Endothelial cell (in vitro differentiated cells): ENCODE results near the gene SCN1A. TPM values are rescaled to one million over a fixed set of nuclear protein-coding genes. Genes with fewer than 3 reads are reported as not detected.
"Not testable (repeated sequence)": the region's sequence is repeated elsewhere in the genome, so short reads cannot be mapped to it uniquely, and the experiment has no call there.

Source experiments
- DNase-seq: peaks from one replicate; pipeline ENCODE4 v3.0.0; 2021; ENCODE audit warnings: low spot score
- H3K27ac Mint-ChIP-seq: one replicate; pipeline ENCODE4 v1.8.0; 2021; ENCODE audit warnings: mixed read lengths, inconsistent platforms; ENCODE audit not compliant: unreplicated experiment
- H3K27me3 Mint-ChIP-seq: one replicate; pipeline ENCODE4 v1.8.0; 2021; ENCODE audit warnings: mild to moderate bottlenecking, moderate library complexity, mixed read lengths, inconsistent platforms; ENCODE audit not compliant: unreplicated experiment
- H3K36me3 Mint-ChIP-seq: one replicate; pipeline ENCODE4 v1.8.0; 2021; ENCODE audit warnings: mild to moderate bottlenecking, low read depth, mixed read lengths, inconsistent platforms; ENCODE audit not compliant: unreplicated experiment
- H3K4me1 Mint-ChIP-seq: one replicate; pipeline ENCODE4 v1.8.0; 2021; ENCODE audit warnings: mild to moderate bottlenecking, mixed read lengths, inconsistent platforms; ENCODE audit not compliant: unreplicated experiment
- H3K4me3 Mint-ChIP-seq: one replicate; pipeline ENCODE4 v1.8.0; 2021; ENCODE audit warnings: mild to moderate bottlenecking, mixed read lengths, inconsistent platforms; ENCODE audit not compliant: unreplicated experiment
- H3K9me3 Mint-ChIP-seq: one replicate; pipeline ENCODE4 v1.8.0; 2021; ENCODE audit warnings: mixed read lengths, inconsistent platforms; ENCODE audit not compliant: unreplicated experiment
- total RNA-seq: library from RNA; stranded (reverse); fragmentation: NEBNext Ultra II Directional; extraction: Animal tissue kit (Norgen Biotek cat#: 25700); gene quantifications from one replicate; pipeline ENCODE4 v1.2.1, GENCODE V29; 2021; ENCODE audit not compliant: unreplicated experiment
- TF ChIP-seq, protein P1 (sequence below): fragments of 200-600 bp; sonication (generic); IDR thresholded peaks from one replicate; pipeline ENCODE4 v1.5.0; 2021; ENCODE audit warnings: antibody characterized with exemption; ENCODE audit not compliant: unreplicated experiment

Gene SCN1A
- total RNA-seq, 1 donor from 2014 or later, result 0.33 TPM

DNA sequence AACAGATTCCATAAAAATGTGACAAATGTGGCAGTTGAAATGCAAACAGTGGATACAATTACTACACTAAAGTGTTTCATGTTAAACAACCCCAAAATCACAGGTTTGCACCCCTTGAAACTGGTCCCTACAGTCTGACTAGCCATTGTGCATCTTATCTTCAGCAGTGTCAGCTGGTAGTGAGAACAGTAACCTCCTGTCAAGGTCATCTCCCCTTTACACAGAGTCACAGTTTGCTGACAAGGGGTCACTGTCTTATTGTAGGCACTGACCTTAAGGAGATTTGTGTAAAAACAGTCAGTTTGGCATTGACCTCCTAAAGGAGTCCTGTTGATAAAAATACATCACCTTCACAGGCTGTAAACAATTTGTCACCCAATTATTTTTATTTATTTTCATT, 137.0 kb downstream of the SCN1A start:
- no peaks in the 10 kb centered on the region for H3K9me3 Mint-ChIP-seq
- no peak overlapping the region for H3K4me3 Mint-ChIP-seq
- no peak overlapping the region for H3K27ac Mint-ChIP-seq
- H3K27me3 Mint-ChIP-seq, result no peaks in the 10 kb centered on the region
- no peaks in the 10 kb centered on the region for H3K36me3 Mint-ChIP-seq
- TF ChIP-seq, protein P1, sequence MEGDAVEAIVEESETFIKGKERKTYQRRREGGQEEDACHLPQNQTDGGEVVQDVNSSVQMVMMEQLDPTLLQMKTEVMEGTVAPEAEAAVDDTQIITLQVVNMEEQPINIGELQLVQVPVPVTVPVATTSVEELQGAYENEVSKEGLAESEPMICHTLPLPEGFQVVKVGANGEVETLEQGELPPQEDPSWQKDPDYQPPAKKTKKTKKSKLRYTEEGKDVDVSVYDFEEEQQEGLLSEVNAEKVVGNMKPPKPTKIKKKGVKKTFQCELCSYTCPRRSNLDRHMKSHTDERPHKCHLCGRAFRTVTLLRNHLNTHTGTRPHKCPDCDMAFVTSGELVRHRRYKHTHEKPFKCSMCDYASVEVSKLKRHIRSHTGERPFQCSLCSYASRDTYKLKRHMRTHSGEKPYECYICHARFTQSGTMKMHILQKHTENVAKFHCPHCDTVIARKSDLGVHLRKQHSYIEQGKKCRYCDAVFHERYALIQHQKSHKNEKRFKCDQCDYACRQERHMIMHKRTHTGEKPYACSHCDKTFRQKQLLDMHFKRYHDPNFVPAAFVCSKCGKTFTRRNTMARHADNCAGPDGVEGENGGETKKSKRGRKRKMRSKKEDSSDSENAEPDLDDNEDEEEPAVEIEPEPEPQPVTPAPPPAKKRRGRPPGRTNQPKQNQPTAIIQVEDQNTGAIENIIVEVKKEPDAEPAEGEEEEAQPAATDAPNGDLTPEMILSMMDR, result no peak
- H3K4me1 Mint-ChIP-seq, result no peaks in the 10 kb centered on the region
- no peak for DNase-seq

GRCh38 chr2:165989851-165990250, 138.0 kb downstream of the SCN1A start:
- TF ChIP-seq, protein P1, result no peak
- DNase-seq, result no peak
- Mint-ChIP-seq H3K36me3 (no peaks in the 10 kb centered on the region), H3K27me3 (no peaks in the 10 kb centered on the region), H3K4me3 (no peak overlapping the region), H3K4me1 (no peaks in the 10 kb centered on the region), H3K27ac (no peak overlapping the region), H3K9me3 (no peaks in the 10 kb centered on the region)

GRCh38 chr2:165985120-165985519, 142.7 kb downstream of the SCN1A start:
- H3K36me3 Mint-ChIP-seq, result no peaks in the 10 kb centered on the region
- no peak overlapping the region for H3K27ac Mint-ChIP-seq
- H3K4me1 Mint-ChIP-seq, result no peaks in the 10 kb centered on the region
- no peak for DNase-seq
- H3K27me3 Mint-ChIP-seq, result no peaks in the 10 kb centered on the region
- no peaks in the 10 kb centered on the region for H3K9me3 Mint-ChIP-seq
- TF ChIP-seq, protein P1, result no peak
- no peak overlapping the region for H3K4me3 Mint-ChIP-seq

GRCh38 chr2:165972161-165972560, 155.7 kb downstream of the SCN1A start:
- not testable (repeated sequence) for H3K4me3 Mint-ChIP-seq, H3K9me3 Mint-ChIP-seq, H3K27ac Mint-ChIP-seq, H3K27me3 Mint-ChIP-seq, H3K36me3 Mint-ChIP-seq, DNase-seq
- H3K4me1 Mint-ChIP-seq, result peaks cover 16% of the 10 kb centered on the region

DNA sequence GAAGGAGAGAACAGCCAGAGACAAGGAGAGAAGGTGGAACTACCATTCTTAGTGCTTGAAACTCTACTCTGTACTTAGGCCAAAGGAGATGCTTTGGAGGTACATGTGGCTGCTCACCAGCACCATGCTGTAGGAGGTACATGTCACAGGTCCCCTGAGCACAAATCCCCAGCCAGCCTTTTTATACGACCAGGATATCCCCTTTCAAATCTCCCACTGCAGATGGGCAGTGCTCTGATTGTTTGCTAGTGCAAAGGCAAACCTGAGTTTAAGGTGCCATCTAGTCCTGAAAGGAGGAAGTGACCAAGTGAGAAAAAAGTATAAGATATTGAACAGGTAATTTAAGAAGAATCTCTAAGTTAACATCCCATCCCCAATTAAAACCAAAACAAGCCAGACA, 157.2 kb downstream of the SCN1A start:
- no peaks in the 10 kb centered on the region for H3K9me3 Mint-ChIP-seq
- H3K27me3 Mint-ChIP-seq, result no peaks in the 10 kb centered on the region
- peaks cover 16% of the 10 kb centered on the region for H3K4me1 Mint-ChIP-seq

More for the DNA sequence above, 157.2 kb downstream of the SCN1A start:
- Mint-ChIP-seq H3K27ac (peak overlapping the region; percentile 3), H3K36me3 (peaks cover 10% of the 10 kb centered on the region), H3K4me3 (no peak overlapping the region)
- no peak for DNase-seq
- TF ChIP-seq, protein P1, result no peak
